WTC11 (cell line): ENCODE results near the gene CSTPP1. TPM values are rescaled to one million over a fixed set of nuclear protein-coding genes. Genes with fewer than 3 reads are reported as not detected.

Source experiments
- ATAC-seq: fragments of 200-7000 bp; cut with Tn5 transposase; 2 replicates; pipeline ENCODE4 v1.10.0; 2021; ENCODE audit warnings: mild to moderate bottlenecking, moderate library complexity
- Bru-seq: library from RNA; stranded (reverse); fragments of 400-500 nt; gene quantifications from one replicate; lab custom pipeline; 2021; lab: Mats Ljungman, UMichigan
- CTCF ChIA-PET: fragments of 300-600 bp; sonication (Branson Sonifier 250); formaldehyde crosslinking; loops from one replicate; lab custom pipeline; 2021; ENCODE audit warnings: antibody characterized with exemption; lab: Charles Lee
- POLR2A ChIA-PET: fragments of 350-600 bp; sonication (Branson Sonifier 250); formaldehyde crosslinking; loops from one replicate; lab custom pipeline; 2021; ENCODE audit warnings: antibody characterized with exemption; lab: Charles Lee
- DNase-seq: peaks from one replicate; pipeline ENCODE4 v3.0.0; 2021; ENCODE audit warnings: low spot score
- H3K27ac Mint-ChIP-seq: 2 replicates; pipeline ENCODE4 v1.8.0; 2021; ENCODE audit warnings: mixed read lengths
- H3K27me3 Mint-ChIP-seq: 2 replicates; pipeline ENCODE4 v1.8.0; 2021; ENCODE audit warnings: low read depth, mild to moderate bottlenecking, moderate library complexity, mixed read lengths
- H3K36me3 Mint-ChIP-seq: 2 replicates; pipeline ENCODE4 v1.8.0; 2021; ENCODE audit warnings: mixed read lengths
- H3K4me1 Mint-ChIP-seq: 2 replicates; pipeline ENCODE4 v1.8.0; 2022; ENCODE audit warnings: mixed read lengths
- H3K4me3 Mint-ChIP-seq: 2 replicates; pipeline ENCODE4 v1.8.0; 2021; ENCODE audit warnings: mild to moderate bottlenecking, moderate library complexity, mixed read lengths
- H3K9me3 Mint-ChIP-seq: 2 replicates; pipeline ENCODE4 v1.8.0; 2021; ENCODE audit warnings: mixed read lengths
- ARID4B ChIP-seq: sonication (generic); formaldehyde crosslinking; IDR thresholded peaks from 2 replicates; pipeline ENCODE4 v1.8.0; 2023; ENCODE audit warnings: missing genetic modification reagents, mild to moderate bottlenecking, borderline replicate concordance
- CREM ChIP-seq: sonication (generic); formaldehyde crosslinking; IDR thresholded peaks from 2 replicates; pipeline ENCODE4 v1.8.1; 2022; ENCODE audit warnings: mild to moderate bottlenecking, missing genetic modification reagents, moderate library complexity
- EMX1 ChIP-seq: fragments of 250-450 bp; sonication (Bioruptor Pico); IDR thresholded peaks from 2 replicates; pipeline ENCODE4 v1.8.0; 2021; ENCODE audit warnings: mild to moderate bottlenecking
- ETV6 ChIP-seq: sonication (generic); formaldehyde crosslinking; IDR thresholded peaks from 2 replicates; pipeline ENCODE4 v1.8.1; 2022; ENCODE audit warnings: mild to moderate bottlenecking, missing genetic modification reagents
- FOXK1 ChIP-seq: sonication (generic); formaldehyde crosslinking; IDR thresholded peaks from 2 replicates; pipeline ENCODE4 v1.8.0; 2022; ENCODE audit warnings: mild to moderate bottlenecking, moderate library complexity, missing genetic modification reagents
- FOXP4 ChIP-seq: sonication (generic); formaldehyde crosslinking; IDR thresholded peaks from 2 replicates; pipeline ENCODE4 v1.8.0; 2022; ENCODE audit warnings: mild to moderate bottlenecking, missing genetic modification reagents
- GABPB1 ChIP-seq: sonication (generic); formaldehyde crosslinking; IDR thresholded peaks from 2 replicates; pipeline ENCODE4 v1.8.1; 2023; ENCODE audit warnings: mild to moderate bottlenecking, missing genetic modification reagents
- GRHL2 ChIP-seq: fragments of 250-450 bp; sonication (Bioruptor Pico); IDR thresholded peaks from 2 replicates; pipeline ENCODE4 v1.8.0; 2022; ENCODE audit warnings: mild to moderate bottlenecking, moderate library complexity; ENCODE audit not compliant: insufficient replicate concordance, severe bottlenecking
- JAZF1 ChIP-seq: fragments of 250-450 bp; sonication (Bioruptor Pico); IDR thresholded peaks from 2 replicates; pipeline ENCODE4 v1.9.0; 2021; ENCODE audit warnings: moderate library complexity, mild to moderate bottlenecking, inconsistent platforms
- MAX ChIP-seq: sonication (generic); formaldehyde crosslinking; IDR thresholded peaks from 2 replicates; pipeline ENCODE4 v1.8.0; 2022; ENCODE audit warnings: mild to moderate bottlenecking, missing genetic modification reagents
- NFE2L1 ChIP-seq: sonication (generic); formaldehyde crosslinking; IDR thresholded peaks from 2 replicates; pipeline ENCODE4 v1.8.1; 2023; ENCODE audit warnings: missing genetic modification reagents
- NR2C2 ChIP-seq: sonication (generic); formaldehyde crosslinking; IDR thresholded peaks from 2 replicates; pipeline ENCODE4 v1.8.0; 2022; ENCODE audit warnings: mild to moderate bottlenecking, missing genetic modification reagents
- SP1 ChIP-seq: sonication (generic); formaldehyde crosslinking; conservative IDR thresholded peaks from 2 replicates; pipeline ENCODE4 v1.8.1; 2022; ENCODE audit warnings: missing genetic modification reagents
- TEAD1 ChIP-seq: sonication (generic); formaldehyde crosslinking; IDR thresholded peaks from 2 replicates; pipeline ENCODE4 v1.8.0; 2022; ENCODE audit warnings: mild to moderate bottlenecking, missing genetic modification reagents
- ZNF232 ChIP-seq: sonication (generic); formaldehyde crosslinking; IDR thresholded peaks from 2 replicates; pipeline ENCODE4 v1.8.0; 2022; ENCODE audit warnings: mild to moderate bottlenecking, missing genetic modification reagents
- ZNF532 ChIP-seq: fragments of 250-450 bp; sonication (Bioruptor Pico); IDR thresholded peaks from 2 replicates; pipeline ENCODE4 v1.9.0; 2021; ENCODE audit warnings: mild to moderate bottlenecking, borderline replicate concordance
- ZSCAN18 ChIP-seq: fragments of 250-450 bp; sonication (Bioruptor Pico); IDR thresholded peaks from 2 replicates; pipeline ENCODE4 v2.1.2; 2022; ENCODE audit warnings: mild to moderate bottlenecking, moderate library complexity
- long read RNA-seq, 3 experiments: library from RNA in 1 of 3; library from capped mRNA in 1 of 3; library from polyadenylated mRNA in 1 of 3; unstranded in 2 of 3; stranded (forward) in 1 of 3; transcript quantifications; one replicate each; pipeline ENCODE4 v2.0.0, GENCODE V29; 2021
- total RNA-seq: library from RNA; stranded (reverse); gene quantifications from 3 replicates; pipeline ENCODE4 v1.2.3, GENCODE V29; 2021

Gene CSTPP1
- total RNA-seq (23.6 to 27.6 TPM (median 27.5 TPM) in 3 replicates), Bru-seq, nascent RNA (percentile 62 among the genes with signal in this experiment)
- long read RNA-seq, experiment 1, transcript C11orf49-202 (9 exons, 1,651 nt), result minor isoform, 11 of 121 reads
- long read RNA-seq, experiment 1, transcript C11orf49-201 (9 exons, 1,645 nt), result major isoform, 62 of 121 reads
- long read RNA-seq, experiment 1, transcript C11orf49-207 (8 exons, 1,527 nt), result minor isoform, 5 of 121 reads
- long read RNA-seq, experiment 1, partial matches to known transcripts, result 6 of 121 reads
- long read RNA-seq, experiment 1, other reads (novel, unspliced or antisense), result 21 of 121 reads
- long read RNA-seq, experiment 2, transcript C11orf49-201 (9 exons, 1,645 nt), result major isoform, 20 of 47 reads
- long read RNA-seq, experiment 2, transcript C11orf49-202 (9 exons, 1,651 nt), result minor isoform, 5 of 47 reads
- long read RNA-seq, experiment 2, partial matches to known transcripts, result 5 of 47 reads
- long read RNA-seq, experiment 2, other reads (novel, unspliced or antisense), result 8 of 47 reads
- long read RNA-seq, experiment 3, transcript C11orf49-204 (8 exons, 1,916 nt), result minor isoform, 6 of 101 reads
- long read RNA-seq, experiment 3, transcript C11orf49-201 (9 exons, 1,645 nt), result major isoform, 56 of 101 reads
- long read RNA-seq, experiment 3, transcript C11orf49-207 (8 exons, 1,527 nt), result minor isoform, 13 of 101 reads
- long read RNA-seq, experiment 3, transcript C11orf49-202 (9 exons, 1,651 nt), result minor isoform, 6 of 101 reads
- long read RNA-seq, experiment 3, partial matches to known transcripts, result 4 of 101 reads
- long read RNA-seq, experiment 3, other reads (novel, unspliced or antisense), result 10 of 101 reads

GRCh38 chr11:46936138-46937110 lies at the start of gene CSTPP1:
TSS of gene CSTPP1 (plus strand) at chr11:46936761. CDS start at chr11:46936806, 45 bp downstream.
- ChIA-PET CTCF (interaction anchor here (0.6 to 2.2 kb wide), 11 partner anchors 13 to 378 kb away, joined by 3 to 24 read pairs (median 4); partner anchors contain the start of gene LRP4), POLR2A (interaction anchor here (1.7 kb wide), 1 partner anchor 23 kb away, joined by 11 read pairs; no protein-coding TSS in a partner anchor)
- Mint-ChIP-seq H3K9me3 (no peaks in the 10 kb centered on the region), H3K36me3 (no peaks in the 10 kb centered on the region), H3K27ac (peak within 1 kb of the TSS; percentile 89), H3K4me3 (peak within 1 kb of the TSS; percentile 97), H3K27me3 (peaks cover 7% of the 10 kb centered on the region), H3K4me1 (peaks cover 9% of the 10 kb centered on the region)
- ATAC-seq, result peak; percentile 94
- TF ChIP-seq ZNF232 (CRISPR knock-in tag) (no peak), EMX1 (CRISPR knock-in tag) (no peak), ETV6 (CRISPR knock-in tag) (peak; percentile 68), NFE2L1 (CRISPR knock-in tag) (0 out of 2 replicates have a peak, but pooled peaks have one; percentile 26), CREM (CRISPR knock-in tag) (no peak), GABPB1 (peak; percentile 78), MAX (CRISPR knock-in tag) (peak; percentile 59; the same call in 1 of the 2 replicates), ARID4B (CRISPR knock-in tag) (peak; percentile 21; the same call in 1 of the 2 replicates), TEAD1 (CRISPR knock-in tag) (0 out of 2 replicates have a peak, but pooled peaks have one; percentile 44), FOXP4 (CRISPR knock-in tag) (0 out of 2 replicates have a peak, but pooled peaks have one; percentile 33), FOXK1 (0 out of 2 replicates have a peak, but pooled peaks have one; percentile 21), SP1 (CRISPR knock-in tag) (peak; percentile 61)
- DNase-seq, result peak; percentile 96

- Mint-ChIP-seq H3K4me3 (no peak overlapping the region), H3K36me3 (peaks cover 59% of the 10 kb centered on the region), H3K27ac (no peak overlapping the region), H3K9me3 (peaks cover 4% of the 10 kb centered on the region), H3K4me1 (no peaks in the 10 kb centered on the region), H3K27me3 (no peaks in the 10 kb centered on the region)
- POLR2A ChIA-PET, result no interaction called here
- CTCF ChIA-PET, result no interaction called here
- DNase-seq (no peak), ATAC-seq (no peak)
- TF ChIP-seq MAX (CRISPR knock-in tag) (no peak), GRHL2 (CRISPR knock-in tag) (no peak), ZNF532 (CRISPR knock-in tag) (no peak), ZSCAN18 (CRISPR knock-in tag) (no peak), NR2C2 (CRISPR knock-in tag) (no peak), JAZF1 (CRISPR knock-in tag) (no peak)
Measured at GRCh38 chr11:46888636-46889035, 47.9 kb upstream of the CSTPP1 start.
